ENCODE results near the gene IQUB.
A peak's percentile ranks its signal among the peaks of the same experiment; 100 is the strongest.

DNA sequence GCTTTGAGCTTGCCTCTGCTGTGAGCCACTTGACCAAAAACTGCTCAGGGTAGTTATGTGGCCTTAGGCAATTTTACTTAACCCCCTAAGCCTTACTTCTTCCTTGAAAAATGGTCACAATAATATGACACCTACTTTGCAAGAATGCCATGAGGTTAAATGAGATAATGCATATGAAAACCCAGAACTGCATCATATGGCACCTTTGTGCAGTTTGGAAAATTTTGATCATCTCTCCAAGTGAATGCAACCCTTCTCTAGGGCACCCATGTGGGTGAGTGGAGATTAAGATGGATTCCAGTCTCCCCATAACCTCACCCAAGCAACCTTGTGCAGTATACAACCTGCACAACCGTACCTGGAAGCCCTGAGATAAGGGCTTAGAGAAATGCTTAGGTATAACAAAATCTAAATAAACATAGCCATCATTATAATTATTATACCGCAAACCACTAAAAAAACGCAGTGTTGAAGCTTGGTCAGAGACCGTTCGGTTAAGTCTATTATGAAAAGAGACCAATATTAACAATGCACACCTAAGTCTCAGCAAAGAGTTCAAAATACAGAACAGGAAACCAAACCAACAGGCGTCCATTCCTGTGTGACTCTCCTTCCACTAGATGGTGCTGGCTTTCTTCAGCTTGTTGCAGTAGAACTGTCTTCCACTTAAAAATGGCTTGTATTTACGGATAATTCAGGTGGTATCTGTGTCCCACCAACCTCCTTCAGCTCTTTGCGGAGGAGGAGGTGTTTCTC lies 46.2 kb upstream of the IQUB start:
- no peak for TF ChIP-seq POLR2A (IDR thresholded peaks at IDR 0.05)
- TF ChIP-seq, protein P1, sequence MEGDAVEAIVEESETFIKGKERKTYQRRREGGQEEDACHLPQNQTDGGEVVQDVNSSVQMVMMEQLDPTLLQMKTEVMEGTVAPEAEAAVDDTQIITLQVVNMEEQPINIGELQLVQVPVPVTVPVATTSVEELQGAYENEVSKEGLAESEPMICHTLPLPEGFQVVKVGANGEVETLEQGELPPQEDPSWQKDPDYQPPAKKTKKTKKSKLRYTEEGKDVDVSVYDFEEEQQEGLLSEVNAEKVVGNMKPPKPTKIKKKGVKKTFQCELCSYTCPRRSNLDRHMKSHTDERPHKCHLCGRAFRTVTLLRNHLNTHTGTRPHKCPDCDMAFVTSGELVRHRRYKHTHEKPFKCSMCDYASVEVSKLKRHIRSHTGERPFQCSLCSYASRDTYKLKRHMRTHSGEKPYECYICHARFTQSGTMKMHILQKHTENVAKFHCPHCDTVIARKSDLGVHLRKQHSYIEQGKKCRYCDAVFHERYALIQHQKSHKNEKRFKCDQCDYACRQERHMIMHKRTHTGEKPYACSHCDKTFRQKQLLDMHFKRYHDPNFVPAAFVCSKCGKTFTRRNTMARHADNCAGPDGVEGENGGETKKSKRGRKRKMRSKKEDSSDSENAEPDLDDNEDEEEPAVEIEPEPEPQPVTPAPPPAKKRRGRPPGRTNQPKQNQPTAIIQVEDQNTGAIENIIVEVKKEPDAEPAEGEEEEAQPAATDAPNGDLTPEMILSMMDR (IDR thresholded peaks at IDR 0.05), result peak in 5 of 6 experiments; percentile 23 to 57 (median 53)

Measured in thyroid gland (tissue), 4 donors.